NCI-H446 treated with DMSO at 0.1 percent for 48 hours (cell line): ENCODE results near the gene FAM228A.
"Not testable (repeated sequence)": the region's sequence is repeated elsewhere in the genome, so short reads cannot be mapped to it uniquely, and the experiment has no call there.

Source experiments
- DNase-seq: peaks from one replicate; lab custom pipeline; 2025; lab: John Stamatoyannopoulos, UW

FAM228A gene

GRCh38 chr2:24191156-24191555, 16.3 kb downstream of the FAM228A start:
- no peak for DNase-seq

GRCh38 chr2:24191848-24192247, 17.0 kb downstream of the FAM228A start:
- DNase-seq, result no peak

- DNase-seq, result not testable (repeated sequence)
Observed at GRCh38 chr2:24197213-24197612, 22.4 kb downstream of the FAM228A start.

- no peak for DNase-seq
Observed at GRCh38 chr2:24199968-24200590, 25.2 kb downstream of the FAM228A start.

- no peak for DNase-seq
Observed at GRCh38 chr2:24200799-24201198, 25.9 kb downstream of the FAM228A start.

GRCh38 chr2:24203029-24203786, 28.4 kb downstream of the FAM228A start:
- no peak for DNase-seq

- no peak for DNase-seq
Observed at GRCh38 chr2:24203787-24204150, 28.9 kb downstream of the FAM228A start.

- no peak for DNase-seq
Observed at GRCh38 chr2:24204505-24204904, 29.7 kb downstream of the FAM228A start.

GRCh38 chr2:24205131-24205530, 30.3 kb downstream of the FAM228A start:
- no peak for DNase-seq

- no peak for DNase-seq
Observed at GRCh38 chr2:24206242-24206641, 31.4 kb downstream of the FAM228A start.

- no peak for DNase-seq
Observed at GRCh38 chr2:24206714-24207113, 31.9 kb downstream of the FAM228A start.

GRCh38 chr2:24207359-24207758, 32.5 kb downstream of the FAM228A start:
- no peak for DNase-seq

- DNase-seq, result no peak
Observed at GRCh38 chr2:24208490-24208889, 33.6 kb downstream of the FAM228A start.

GRCh38 chr2:24209389-24210105, 34.7 kb downstream of the FAM228A start:
- no peak for DNase-seq

- DNase-seq, result no peak
Observed at GRCh38 chr2:24210106-24210455, 35.2 kb downstream of the FAM228A start.

- no peak for DNase-seq
Observed at GRCh38 chr2:24210723-24211122, 35.9 kb downstream of the FAM228A start.

GRCh38 chr2:24211408-24211807, 36.6 kb downstream of the FAM228A start:
- no peak for DNase-seq

GRCh38 chr2:24214880-24215279, 40.0 kb downstream of the FAM228A start:
- DNase-seq, result no peak

GRCh38 chr2:24220554-24221291, 45.9 kb downstream of the FAM228A start:
- no peak for DNase-seq

GRCh38 chr2:24221343-24222050, 46.6 kb downstream of the FAM228A start:
- DNase-seq, result no peak

GRCh38 chr2:24222946-24223345, 48.1 kb downstream of the FAM228A start:
- no peak for DNase-seq
